ENCODE data around the gene DIPK1B.

The DIPK1B gene

DNA sequence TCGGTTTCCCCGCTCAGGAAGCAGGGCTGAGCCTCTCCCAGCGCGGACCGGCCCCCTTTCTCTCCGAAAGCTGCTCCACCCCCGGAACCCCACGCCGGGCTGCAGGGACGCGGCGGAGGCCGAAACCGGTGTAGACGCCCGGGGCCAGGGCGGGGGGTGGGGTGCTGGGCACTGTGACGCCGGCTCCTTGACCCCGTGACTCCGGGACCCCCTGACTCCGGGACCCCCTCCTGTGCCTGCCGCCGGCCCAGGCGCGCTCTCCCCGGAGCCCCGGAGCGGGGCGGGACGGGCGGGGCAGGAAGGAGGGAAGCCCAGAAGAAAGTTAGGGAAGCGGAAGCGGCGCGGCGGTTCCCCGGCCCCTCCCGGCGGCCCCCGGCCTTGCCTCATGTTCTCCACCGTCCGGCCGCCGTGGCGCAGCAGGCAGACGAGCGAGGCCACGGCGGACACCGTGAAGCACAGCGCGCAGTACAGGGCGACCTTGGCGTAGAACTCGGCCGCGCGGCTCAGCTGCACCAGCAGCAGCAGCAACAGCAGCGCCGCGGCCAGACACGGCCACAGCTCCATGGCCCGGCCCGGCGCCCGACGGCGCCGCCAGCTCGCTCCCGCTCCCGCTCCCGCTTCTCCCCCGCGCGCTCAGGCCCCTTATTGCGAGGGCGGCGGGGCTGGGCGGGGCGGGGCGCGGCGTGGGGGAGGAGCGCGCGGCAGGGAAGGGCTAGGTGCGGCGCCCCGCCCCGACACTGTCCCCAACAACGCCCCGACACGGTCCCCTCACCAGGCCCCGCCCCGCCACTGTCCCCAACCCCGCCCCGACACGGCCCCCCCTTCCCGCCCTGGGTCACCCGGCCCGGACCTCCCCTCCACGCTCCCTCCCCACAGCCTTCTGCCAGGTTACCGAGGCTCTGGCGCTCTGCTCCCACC lies 25.3 kb upstream of the DIPK1B start, which contains the start of gene AGPAT2:
TSS of gene AGPAT2 (minus strand) at position 664 of the 918 bp plus-strand sequence. CDS start at position 564, 100 bp downstream.
- DNase-seq: no peak

DNA sequence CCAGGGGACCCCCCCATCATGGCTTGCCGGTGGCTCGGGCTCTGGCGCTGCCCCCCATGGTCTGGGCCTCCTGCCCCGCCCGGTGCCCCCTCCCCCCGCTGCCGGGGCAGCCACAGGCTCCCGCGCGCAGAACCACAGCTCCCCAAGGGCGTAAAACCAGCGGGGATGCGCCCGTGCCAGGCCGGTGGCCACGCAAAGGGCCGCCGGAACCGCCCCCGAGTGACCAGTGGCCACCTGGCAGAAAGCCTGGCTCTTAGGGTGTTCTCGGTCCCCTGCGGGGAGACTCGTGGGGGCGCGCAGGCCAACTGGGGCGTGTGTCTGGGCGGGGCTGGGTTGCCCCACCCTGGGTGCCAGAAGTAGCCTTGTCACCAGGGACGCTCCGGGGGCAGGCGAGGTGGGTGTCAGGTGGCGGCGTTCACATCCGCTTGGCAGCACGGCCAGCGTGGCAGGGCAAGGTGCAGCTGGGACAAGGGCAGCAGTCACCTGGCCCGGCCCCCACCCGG lies 24.6 kb upstream of the DIPK1B start:
- DNase-seq: no peak

DNA sequence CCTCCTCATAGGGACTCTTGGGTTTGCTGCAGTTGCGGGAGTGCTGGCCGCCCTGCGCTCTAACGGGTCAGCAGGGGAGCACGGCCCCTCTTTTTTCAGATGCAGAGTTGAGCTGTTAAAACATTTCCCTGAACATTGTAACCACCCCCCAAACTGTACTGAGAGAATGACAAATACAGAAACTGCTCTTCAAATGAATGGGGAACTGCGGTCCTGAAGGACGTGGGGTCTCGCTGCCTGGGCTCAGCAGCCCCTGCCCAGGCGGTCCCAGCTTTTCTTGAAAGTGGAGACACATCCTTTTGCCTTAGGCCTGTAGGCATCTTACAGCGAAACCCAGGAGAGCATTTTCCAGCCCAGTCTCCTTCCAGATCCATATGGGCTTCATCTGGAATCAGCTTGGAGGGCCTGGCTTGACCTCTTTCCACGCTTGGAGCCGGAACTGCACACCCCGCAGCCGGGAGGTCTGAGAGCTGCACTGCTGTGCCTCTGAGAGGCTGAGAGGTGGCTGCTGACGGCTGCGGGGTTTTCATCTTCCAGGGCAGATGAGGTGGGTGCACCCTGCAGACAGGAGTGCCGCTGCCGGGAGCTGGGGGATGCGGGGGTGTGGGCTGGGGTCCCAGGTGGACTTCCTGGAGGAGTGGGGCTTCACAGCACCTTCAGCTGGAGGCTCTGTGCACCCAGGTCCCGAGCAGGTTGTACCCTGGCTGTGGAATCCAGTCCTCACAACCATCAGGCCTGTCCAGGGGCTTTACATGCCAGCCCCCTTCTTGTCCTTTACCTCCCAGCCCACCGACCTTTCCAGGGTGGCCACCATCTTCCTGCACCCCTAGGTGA lies 23.9 kb upstream of the DIPK1B start:
- DNase-seq: no peak

DNA sequence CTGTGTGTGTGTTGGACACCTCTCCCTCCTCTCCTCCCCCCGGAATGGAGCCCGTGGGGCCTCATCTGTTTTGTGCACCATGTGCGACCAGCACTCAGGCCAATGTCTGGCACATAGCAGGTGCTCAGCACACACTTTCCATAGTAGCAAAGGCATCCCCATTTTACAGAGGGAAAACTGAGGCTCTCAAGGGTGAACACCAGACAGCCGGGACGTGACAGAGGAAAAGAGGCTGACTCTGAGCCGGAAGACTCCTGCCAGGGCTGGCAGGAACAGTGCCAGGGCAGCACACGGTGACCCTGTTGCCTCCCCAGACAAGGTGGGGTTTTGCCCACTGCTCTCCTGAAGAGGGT lies 23.3 kb upstream of the DIPK1B start:
- DNase-seq: no peak

DNA sequence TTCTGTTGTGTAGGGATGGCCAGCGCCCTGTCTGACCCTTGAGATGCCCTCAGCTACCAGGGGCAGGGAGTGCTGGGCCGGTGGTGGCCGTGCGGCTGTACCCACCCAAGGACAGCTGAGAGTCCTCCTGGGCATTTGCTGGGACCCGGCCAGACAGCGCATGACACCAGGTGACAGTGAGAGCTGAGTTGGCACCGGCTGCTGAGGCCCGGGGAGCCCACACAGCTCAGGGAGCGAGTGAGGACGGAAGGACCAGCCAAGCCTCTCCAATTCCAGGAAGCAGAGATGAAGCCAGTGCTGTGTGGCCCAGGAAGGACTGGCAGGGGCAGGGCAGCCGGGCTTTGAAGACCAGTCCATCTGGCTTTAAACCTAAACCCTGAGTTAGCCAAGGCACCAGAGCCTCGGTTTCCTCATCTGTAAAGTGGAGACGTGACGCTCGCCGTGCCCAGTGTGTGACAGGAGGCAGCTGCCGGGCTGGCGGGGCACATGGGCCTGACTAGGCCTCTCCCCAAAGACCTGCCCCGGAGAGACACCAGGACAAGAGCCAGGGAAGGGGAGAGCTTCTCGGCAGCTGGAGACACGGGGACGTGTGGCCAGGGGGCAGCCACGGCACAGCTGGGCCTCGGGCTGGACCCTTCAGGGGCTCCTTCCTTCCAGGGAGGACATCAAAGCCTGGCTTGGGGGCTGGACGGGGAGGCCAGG lies 22.1 kb upstream of the DIPK1B start:
- no peak for DNase-seq

DNA sequence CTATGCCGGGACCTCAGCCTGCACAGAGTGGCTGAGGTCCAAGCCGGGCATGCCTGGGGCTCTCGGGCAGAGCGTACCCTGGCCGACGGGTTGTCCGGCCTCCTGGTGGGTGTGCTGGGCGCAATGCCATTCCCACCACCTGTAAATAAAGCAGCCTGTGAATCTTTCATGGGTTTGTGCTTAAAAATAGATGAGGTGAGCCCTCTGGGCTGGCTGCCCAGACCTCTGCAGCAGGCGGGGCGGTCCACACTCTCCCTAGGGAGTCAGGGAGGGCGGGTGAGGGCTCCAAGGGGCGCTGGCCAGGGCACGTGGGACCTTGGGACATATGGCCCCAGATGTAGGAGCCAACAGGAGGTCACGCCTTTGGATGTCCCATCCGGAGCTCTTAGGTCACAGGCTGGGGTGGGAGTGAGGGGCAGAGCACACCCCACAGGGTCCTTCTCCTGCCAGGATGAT lies 21.5 kb upstream of the DIPK1B start:
- DNase-seq: no peak

DNA sequence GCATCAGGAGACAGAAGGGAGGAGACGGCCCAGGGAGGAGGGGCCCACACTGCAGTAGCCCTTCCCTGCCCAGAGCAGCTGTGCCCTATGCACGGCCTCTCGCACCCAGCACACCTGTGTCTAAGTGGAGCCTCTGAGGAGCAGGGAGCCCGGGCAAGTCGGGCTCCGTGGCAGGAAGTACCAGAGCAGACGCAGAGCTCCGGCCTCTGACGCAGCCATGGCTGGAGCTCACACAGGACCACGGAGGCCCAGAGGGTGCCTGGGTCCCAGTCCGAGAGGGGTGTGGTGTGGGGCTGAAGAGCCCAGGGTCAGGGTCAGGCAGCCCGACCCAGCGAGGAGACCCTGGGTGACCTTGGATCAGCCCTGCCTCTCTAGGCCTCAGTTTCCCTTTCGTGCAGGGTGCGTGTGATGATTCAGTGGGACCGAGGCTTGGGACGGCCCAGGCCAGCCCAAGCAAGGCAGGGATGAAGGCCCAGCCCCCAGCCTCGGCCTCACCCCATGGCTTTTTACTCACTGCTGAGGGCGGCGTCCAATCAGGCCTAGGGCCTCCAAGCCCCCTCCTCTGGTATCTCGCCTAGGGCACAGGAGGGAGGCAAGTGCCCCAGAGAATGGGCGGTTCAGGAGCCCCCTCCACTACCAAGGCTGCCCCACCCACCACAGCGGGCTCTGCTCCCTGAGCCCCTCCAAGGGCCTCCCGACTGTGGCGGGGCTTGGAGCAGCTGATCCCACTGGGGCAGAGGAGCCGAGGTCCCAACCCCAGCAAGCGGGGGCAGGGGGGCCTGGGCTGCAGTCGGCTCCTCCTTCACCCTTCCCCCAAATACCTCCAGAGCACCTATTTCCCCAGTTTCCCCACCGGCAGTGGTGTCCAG lies 20.8 kb upstream of the DIPK1B start:
- DNase-seq: no peak

DNA sequence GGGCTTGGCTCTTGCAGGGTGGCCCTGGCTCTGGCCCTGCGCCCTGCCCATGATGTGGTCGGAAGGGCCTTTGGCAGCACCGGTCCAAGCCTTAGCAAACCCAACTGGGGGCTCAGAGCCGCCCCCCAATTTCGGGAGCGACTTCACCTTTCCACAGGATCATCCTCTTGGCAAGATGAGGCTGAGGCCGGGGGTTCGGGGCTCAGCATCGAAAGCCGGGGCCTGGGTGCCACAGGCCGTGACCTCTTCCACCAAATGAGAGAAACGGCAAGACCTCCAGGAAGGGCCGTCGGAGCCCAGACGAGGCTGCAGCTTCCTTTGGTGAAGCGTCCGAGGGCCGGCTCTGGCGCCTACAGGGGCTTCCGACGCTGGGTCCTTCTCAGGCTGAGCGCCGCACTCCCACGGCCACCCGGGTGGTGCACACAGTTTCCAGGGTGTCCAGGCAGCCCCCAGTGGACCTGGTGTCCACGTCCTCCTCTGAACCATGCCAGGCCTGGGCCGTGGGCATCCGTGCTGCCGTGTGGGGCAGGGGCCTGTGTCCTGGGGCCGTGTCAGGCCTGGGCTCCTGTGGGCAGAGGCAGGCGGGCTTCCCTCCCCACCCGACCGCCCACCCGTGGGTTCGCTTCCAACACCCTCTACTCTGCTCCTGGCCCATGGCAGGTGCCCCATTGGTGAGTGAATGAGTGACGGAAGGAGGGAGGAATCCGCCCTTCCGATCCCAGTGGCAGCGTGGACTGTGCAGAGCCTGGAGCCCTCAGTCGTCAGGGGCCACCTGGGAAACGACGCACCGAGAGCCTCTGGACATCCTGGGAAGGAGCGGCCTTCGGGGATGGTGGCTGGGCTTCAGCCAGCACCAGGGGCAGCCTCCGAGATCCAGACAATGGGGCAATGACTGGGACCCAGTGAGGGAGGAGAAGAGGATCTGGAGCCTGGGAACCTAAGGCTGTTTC lies 19.9 kb upstream of the DIPK1B start:
- no peak for DNase-seq

DNA sequence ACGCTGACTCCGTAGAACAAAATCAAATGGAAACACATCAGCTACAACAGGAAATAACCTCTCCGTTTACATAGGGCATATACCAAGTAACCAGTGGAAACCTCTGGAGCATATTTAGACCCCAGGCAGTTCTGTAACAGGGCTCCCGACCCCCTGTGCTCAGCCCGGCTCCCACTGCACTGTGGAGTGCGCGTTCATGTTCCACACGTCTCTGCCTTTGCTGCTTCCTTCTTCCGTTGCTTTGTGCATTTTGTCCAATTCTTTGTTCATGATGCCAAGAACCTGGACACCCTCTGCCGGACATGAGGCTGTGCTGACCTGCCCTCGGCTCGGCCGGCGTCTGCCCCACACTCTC lies 19.3 kb upstream of the DIPK1B start:
- DNase-seq: no peak

DNA sequence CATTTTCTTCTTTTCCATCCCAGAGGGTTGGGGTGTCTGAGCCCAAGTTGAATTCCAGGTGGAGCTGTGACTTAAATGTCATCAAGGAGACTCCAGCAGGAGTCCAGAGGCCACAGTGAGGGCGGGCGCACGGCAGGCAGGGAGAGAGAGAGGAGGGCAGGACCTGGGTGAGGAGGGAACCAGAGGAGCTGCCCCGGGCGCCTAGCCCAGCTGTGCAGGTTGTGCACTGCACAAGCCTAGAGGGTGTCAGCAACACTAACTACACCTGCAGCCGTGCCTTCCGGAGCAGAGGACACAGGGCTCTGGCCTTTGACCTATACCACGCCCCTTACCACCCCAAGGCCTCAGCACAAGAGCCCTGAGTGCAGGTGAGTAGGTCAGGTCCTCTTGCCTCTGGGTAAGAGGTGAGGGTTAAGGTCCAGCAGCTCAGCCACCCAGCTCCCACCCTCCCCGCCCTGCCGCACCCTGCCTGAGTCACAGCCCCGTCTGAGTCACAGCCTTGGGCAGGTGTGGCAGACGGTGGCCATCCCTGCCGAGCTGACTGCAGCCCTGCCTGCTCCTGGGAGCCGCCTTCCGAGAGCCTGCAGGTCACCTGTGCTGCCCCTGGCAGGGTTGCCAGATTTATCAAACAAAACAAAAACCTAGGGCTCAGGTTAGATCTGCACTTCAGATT lies 18.7 kb upstream of the DIPK1B start:
- no peak for DNase-seq

DNA sequence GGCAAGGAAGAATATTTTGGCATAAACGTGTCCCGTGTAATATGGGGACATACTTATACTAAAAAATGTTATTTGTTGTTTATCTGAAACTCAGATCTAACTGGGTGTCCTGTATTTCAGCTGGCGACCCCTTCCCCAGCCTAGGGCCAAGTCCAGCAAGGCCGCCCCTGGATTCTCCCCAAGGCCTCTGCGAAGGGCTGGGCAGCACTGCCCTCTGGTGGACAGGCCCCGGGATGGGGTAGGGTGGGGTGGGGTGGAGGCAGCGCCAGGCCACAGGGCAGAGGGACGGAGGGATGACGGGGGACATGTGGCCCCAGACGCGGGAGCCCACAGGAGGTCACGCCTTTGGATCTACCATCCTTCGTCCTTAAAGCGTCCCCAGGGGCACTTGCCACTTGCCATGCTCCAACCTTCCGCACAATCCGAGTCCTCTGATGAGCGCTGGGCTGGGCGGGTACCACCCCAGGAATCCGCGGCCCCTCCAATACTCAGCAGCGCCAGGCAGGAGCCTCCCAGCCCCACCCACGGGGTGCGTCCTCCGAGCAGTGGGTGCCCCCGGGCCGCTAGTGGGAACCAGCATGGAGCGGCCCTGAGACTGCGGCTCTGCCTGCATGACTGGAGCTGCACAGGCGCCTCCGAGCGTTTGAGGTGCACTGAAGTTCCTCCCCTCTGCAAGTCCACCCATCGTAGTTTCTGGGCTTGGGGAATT lies 18.1 kb upstream of the DIPK1B start:
- DNase-seq: peak in 1 of 2 experiments; percentile 7

DNA sequence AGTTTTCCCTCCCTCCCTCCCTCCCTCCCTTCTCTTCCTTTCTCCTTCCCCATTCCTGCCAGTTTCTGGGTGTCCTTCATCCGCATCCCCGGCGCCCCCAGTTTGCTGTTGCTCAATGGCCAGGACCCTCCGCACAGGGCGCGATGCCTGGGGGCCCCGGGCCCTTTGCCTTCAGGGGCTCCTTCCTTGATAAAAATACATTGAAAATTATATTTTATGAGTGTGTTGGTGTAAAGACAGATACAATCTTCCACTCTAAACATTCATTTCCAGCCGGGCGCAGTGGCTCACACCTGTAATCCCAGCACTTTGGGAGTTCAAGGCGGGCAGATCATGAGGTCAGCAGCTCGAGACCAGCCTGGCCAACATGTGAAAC lies 17.5 kb upstream of the DIPK1B start:
- no peak for DNase-seq

DNA sequence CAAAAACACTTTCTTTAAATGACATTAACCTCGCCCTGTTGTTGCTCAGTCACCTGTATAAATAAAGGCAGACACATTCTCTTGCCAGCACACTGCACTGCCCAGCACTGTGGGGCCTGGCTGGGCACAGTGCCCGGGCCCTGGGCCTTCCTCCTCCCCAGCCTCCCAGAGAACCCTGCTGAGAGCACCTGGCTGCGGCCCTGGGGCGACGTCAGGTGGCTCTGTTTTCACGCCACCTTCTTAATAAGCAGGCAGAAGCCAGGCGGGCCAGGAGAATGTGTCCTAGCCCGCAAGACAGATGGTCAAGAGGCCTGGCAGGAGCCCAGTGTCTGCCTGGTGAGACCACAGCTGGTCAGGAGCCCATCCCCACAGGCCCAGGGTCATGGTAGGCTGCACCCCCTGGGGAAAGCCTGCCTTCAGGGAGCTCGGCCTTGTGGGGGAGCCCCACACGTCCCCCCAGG lies 16.9 kb upstream of the DIPK1B start:
- no peak for DNase-seq

DNA sequence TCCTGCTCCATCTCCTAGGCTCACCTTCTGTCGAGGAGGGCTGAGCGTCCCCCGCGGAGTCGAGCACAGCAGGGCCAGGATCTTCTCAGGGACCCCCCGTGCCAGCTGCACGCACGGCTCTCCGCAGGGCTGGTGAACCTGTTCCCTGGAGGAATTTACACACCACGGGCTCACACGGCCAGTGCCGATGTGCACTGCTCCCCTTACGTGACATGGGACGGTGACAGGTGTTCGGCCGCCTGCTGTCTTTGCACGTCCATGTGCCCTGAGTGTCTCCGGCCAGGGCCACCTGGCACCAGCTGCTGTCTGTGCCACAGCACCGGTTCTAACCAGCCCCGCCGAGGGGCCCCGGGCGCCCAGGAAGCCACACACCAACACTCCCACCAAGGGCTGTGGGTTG lies 16.4 kb upstream of the DIPK1B start:
- DNase-seq: no peak

DNA sequence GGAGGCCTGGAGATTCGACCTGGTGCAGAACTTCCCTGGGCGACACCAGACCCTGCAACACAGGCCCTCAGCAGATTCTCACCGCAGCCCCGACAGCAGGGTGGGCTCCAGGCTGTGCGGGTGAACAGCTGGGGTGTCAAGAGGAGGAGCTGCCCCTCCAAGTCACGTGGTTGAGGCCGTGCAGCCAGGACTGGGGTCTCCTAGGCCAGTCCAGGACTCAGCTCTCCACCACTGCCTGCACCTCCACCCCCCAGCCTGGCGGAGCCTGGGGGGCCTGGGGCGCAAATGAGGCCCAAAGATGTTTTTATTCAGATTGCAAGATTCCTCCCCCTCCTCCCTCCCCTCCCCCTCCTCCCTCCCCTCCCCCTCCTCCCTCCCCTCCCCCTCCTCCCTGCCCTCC lies 15.9 kb upstream of the DIPK1B start:
- no peak for DNase-seq

DNA sequence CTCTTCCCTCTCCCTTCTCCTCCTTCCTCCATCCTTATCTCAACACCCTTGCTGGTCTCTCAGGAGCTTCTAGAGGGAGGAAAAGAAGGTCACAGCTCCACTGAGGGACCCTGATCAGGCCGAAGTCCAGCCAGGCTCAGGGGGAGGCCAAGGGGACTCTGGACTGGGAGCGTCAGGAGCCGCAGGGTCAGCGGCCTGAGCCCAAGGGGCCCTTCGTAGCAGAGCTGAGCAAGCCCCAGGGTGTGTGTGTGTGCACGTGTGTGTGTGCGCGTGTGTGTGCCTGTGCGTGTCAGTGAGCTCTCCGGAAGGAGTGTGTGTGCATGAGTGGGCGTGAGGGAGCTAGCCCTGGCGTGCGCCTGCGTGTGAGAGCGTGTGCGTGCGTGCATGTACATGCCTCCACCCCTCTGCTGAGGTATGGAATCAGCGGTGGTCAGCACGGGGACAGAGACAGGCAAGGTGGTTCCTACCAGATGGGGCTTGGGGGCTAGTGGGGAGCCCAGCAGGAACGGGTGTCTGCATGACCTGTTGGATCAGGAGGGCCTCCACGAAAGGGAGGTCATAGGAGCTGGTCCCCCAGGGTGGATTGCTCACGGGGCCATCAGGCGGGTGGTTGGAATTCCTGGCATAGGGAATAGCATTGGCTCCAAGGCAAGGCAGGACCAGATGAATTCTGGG lies 15.1 kb upstream of the DIPK1B start:
- DNase-seq: no peak

DNA sequence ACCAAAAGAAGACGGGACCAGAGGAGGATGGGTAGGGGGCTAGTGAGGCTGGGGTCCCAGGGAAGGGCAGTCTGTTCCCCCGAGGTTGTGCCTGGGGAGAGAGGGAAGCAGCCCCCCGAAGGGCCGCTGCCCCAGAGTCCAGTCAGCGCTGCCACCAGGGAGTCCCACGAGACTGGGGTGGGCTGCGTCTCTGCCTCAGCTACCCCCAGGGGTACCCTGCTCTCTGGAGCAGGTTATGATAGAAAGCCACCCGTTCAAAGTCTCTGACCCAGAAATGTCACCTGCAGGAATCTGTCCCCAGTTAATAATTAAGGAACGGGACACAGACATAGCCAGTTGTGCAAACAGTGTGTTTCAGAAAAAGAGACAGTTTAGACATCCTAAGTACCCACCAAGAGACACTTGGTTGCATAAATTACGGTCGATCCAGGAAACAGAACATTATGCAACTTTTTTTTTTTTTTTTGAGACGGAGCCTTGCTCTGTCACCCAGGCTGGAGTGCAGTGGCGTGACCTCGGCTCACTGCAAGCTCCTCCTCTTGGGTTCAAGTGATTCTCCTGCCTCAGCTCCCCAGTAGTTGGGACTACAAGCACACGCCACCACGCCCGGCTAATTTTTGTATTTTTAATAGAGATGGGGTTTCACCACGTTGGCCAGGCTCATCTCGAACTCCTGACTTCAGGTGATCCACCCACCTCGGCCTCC lies 14.4 kb upstream of the DIPK1B start:
- DNase-seq: no peak

DNA sequence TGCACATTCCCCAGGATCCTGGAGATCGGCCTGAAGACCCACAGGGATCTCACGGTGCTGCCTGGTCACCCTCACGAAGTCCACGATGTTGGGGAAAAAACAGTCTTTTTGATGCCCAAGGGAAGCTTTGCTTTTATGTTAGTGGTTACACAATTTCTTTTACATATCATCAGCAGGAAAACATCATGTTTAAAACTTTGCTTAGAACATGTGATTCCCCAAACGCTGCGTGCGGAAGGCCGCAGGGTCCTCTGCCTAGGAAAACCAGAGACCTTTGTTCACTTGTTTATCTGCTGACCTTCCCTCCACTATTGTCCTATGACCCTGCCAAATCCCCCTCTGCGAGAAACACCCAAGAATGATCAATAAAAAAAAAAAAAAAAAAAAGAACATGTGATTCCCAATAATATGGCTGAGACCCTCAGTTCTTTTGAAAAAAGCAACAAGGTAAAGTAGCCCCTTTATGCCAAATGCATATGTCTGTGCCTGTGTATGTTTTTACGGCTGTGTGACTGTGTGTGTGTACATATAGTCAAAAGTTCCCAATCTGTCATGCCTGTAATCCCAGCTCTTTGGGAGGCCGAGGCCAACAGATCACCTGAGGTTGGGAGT lies 13.6 kb upstream of the DIPK1B start:
- no peak for DNase-seq
